HUES48 (cell line): ENCODE data around the gene STARD9.

Experiments used
- H3K27ac ChIP-seq: one replicate; pipeline ENCODE4 v1.7.0; 2013; ENCODE audit warnings: low read depth, low read length, inconsistent platforms
- H3K27me3 ChIP-seq: 2 replicates; pipeline ENCODE4 v1.6.1; 2013; ENCODE audit warnings: mild to moderate bottlenecking, low read length; ENCODE audit not compliant: control insufficient read depth, insufficient read depth
- H3K36me3 ChIP-seq: 2 replicates; pipeline ENCODE4 v1.6.1; 2013; ENCODE audit warnings: low read length; ENCODE audit not compliant: control insufficient read depth, insufficient read depth
- H3K4me1 ChIP-seq: 2 replicates; pipeline ENCODE4 v1.6.1; 2013; ENCODE audit warnings: mild to moderate bottlenecking, low read length; ENCODE audit not compliant: control insufficient read depth, insufficient read depth
- H3K4me3 ChIP-seq: 2 replicates; pipeline ENCODE4 v1.5.1; 2013; ENCODE audit warnings: mild to moderate bottlenecking, low read depth, low read length
- H3K9ac ChIP-seq: 2 replicates; pipeline ENCODE4 v1.6.1; 2013; ENCODE audit warnings: mild to moderate bottlenecking, low read depth, low read length, moderate library complexity
- H3K9me3 ChIP-seq: 2 replicates; pipeline ENCODE4 v1.6.1; 2013; ENCODE audit warnings: low read length; ENCODE audit not compliant: control insufficient read depth, insufficient read depth

STARD9 gene

DNA sequence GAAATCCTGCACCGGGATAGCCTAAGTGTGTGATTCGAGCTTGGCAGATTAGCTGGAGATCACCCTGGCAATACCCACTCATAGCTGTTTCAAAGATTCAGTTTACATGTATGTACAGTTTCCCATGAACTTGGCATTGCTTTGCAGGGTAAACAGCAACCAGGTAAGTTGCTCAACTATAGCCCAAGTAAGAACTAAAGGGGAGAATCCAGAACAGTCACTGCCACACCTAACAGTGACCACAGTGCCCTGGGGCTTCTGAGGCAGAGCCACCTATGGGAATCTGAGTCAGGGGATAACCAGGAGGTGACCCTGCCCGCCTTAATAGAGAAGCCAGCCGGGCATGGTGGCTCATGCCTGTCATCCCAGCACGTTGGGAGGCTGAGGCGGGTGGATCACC is 145.6 kb downstream of the STARD9 start:
- Histone ChIP-seq H3K27me3 (no peaks in the 10 kb centered on the region), H3K9ac (no peak overlapping the region), H3K36me3 (peaks cover 60% of the 10 kb centered on the region), H3K4me1 (no peaks in the 10 kb centered on the region), H3K27ac (no peak overlapping the region), H3K9me3 (no peaks in the 10 kb centered on the region), H3K4me3 (no peak overlapping the region)

GRCh38 chr15:42721916-42722315 is 146.5 kb downstream of the STARD9 start:
- Histone ChIP-seq H3K27ac (no peak overlapping the region), H3K36me3 (peaks cover 69% of the 10 kb centered on the region), H3K4me1 (no peaks in the 10 kb centered on the region), H3K27me3 (no peaks in the 10 kb centered on the region), H3K9ac (no peak overlapping the region), H3K4me3 (no peak overlapping the region), H3K9me3 (no peaks in the 10 kb centered on the region)

DNA sequence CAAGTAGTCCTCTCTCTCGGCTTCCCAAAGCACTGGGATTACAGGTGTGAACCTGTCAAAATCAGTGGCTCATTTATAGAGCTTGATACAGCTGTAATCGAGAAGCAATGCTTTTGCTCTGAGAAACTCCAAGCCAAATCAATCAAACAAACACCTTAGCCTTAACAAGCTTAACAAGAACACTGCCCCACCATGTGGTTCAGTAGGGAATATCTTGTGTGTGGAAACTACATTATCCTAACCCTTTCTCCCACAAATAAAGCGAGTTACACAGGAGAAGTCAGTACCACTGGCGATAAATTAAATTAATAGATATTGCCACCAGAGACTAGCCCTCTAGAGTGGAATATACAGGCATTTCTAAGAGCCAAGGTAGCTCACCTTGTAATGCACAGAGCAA is 147.7 kb downstream of the STARD9 start:
- Histone ChIP-seq H3K36me3 (peaks cover 80% of the 10 kb centered on the region), H3K9me3 (no peaks in the 10 kb centered on the region), H3K4me1 (no peaks in the 10 kb centered on the region), H3K27me3 (no peaks in the 10 kb centered on the region), H3K9ac (no peak overlapping the region), H3K4me3 (no peak overlapping the region), H3K27ac (no peak overlapping the region)

- Histone ChIP-seq H3K4me3 (no peak overlapping the region), H3K27ac (no peak overlapping the region), H3K27me3 (no peaks in the 10 kb centered on the region), H3K9me3 (no peaks in the 10 kb centered on the region), H3K4me1 (peaks cover 3% of the 10 kb centered on the region; the same call in 1 of the 2 replicates), H3K9ac (no peak overlapping the region), H3K36me3 (peaks cover 80% of the 10 kb centered on the region)
Measured at GRCh38 chr15:42724276-42724675, 148.9 kb downstream of the STARD9 start.

DNA sequence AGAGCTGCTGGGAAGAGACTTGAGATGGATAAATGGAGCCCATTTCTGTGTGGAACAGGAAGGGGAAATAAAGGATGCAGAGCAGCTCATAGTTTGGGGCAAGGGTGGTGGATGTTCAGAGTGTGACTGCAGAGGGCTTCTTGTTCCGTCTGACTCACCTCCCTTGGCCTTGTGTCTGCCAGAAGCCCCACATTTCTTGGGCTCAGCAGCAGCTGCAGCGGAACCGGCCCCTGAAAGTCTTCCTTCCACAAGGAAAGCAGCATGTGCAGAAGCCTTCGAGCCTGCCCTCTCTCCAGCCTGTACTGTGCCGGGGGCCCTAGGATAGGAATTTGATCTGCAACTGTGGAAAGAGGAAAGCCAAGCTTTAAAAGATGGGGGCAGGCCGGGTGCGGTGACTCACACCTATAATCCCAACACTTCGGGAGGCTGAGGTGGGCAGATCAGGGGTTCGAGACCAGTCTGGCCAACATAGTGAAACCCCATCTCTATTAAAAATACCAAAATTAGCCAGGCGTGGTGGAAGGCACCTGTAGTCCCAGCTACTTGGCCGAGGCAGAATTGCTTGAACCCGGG is 150.0 kb downstream of the STARD9 start:
- Histone ChIP-seq H3K4me3 (no peak overlapping the region), H3K9ac (no peak overlapping the region), H3K36me3 (peaks cover 78% of the 10 kb centered on the region), H3K4me1 (peaks cover 6% of the 10 kb centered on the region; the same call in 1 of the 2 replicates), H3K9me3 (no peaks in the 10 kb centered on the region), H3K27me3 (no peaks in the 10 kb centered on the region), H3K27ac (no peak overlapping the region)

- H3K9me3 ChIP-seq: no peaks in the 10 kb centered on the region
- no peak overlapping the region for H3K27ac ChIP-seq
- peaks cover 81% of the 10 kb centered on the region for H3K36me3 ChIP-seq
- no peak overlapping the region for H3K4me3 ChIP-seq
- H3K4me1 ChIP-seq: peaks cover 7% of the 10 kb centered on the region; the same call in 1 of the 2 replicates
- no peaks in the 10 kb centered on the region for H3K27me3 ChIP-seq
- no peak overlapping the region for H3K9ac ChIP-seq
Measured at GRCh38 chr15:42726114-42726513, 150.7 kb downstream of the STARD9 start.

GRCh38 chr15:42727750-42728381 is 152.5 kb downstream of the STARD9 start:
- Histone ChIP-seq H3K4me3 (no peak overlapping the region), H3K27ac (no peak overlapping the region), H3K27me3 (no peaks in the 10 kb centered on the region), H3K4me1 (peaks cover 7% of the 10 kb centered on the region; the same call in 1 of the 2 replicates), H3K9me3 (no peaks in the 10 kb centered on the region), H3K9ac (no peak overlapping the region), H3K36me3 (peaks cover 94% of the 10 kb centered on the region)

GRCh38 chr15:42728560-42728959 is 153.2 kb downstream of the STARD9 start:
- Histone ChIP-seq H3K36me3 (peaks cover 94% of the 10 kb centered on the region), H3K9me3 (no peaks in the 10 kb centered on the region), H3K9ac (no peak overlapping the region), H3K27ac (no peak overlapping the region), H3K27me3 (no peaks in the 10 kb centered on the region), H3K4me3 (no peak overlapping the region), H3K4me1 (peaks cover 7% of the 10 kb centered on the region; the same call in 1 of the 2 replicates)

GRCh38 chr15:42728972-42729371 is 153.6 kb downstream of the STARD9 start:
- Histone ChIP-seq H3K9me3 (no peaks in the 10 kb centered on the region), H3K27me3 (no peaks in the 10 kb centered on the region), H3K4me3 (no peak overlapping the region), H3K27ac (no peak overlapping the region), H3K4me1 (peaks cover 7% of the 10 kb centered on the region; the same call in 1 of the 2 replicates), H3K36me3 (peaks cover 94% of the 10 kb centered on the region), H3K9ac (no peak overlapping the region)

GRCh38 chr15:42729409-42729808 is 154.0 kb downstream of the STARD9 start:
- Histone ChIP-seq H3K9ac (no peak overlapping the region), H3K4me1 (peaks cover 7% of the 10 kb centered on the region; the same call in 1 of the 2 replicates), H3K4me3 (no peak overlapping the region), H3K9me3 (no peaks in the 10 kb centered on the region), H3K27ac (no peak overlapping the region), H3K36me3 (peaks cover 94% of the 10 kb centered on the region), H3K27me3 (no peaks in the 10 kb centered on the region)

- Histone ChIP-seq H3K9ac (no peak overlapping the region), H3K9me3 (no peaks in the 10 kb centered on the region), H3K36me3 (peaks cover 93% of the 10 kb centered on the region), H3K4me3 (no peak overlapping the region), H3K4me1 (peaks cover 7% of the 10 kb centered on the region; the same call in 1 of the 2 replicates), H3K27me3 (no peaks in the 10 kb centered on the region), H3K27ac (no peak overlapping the region)
Measured at GRCh38 chr15:42730135-42730534, 154.7 kb downstream of the STARD9 start.
